ENCODE measurements around the gene PUSL1. TPM values are rescaled to one million over a fixed set of nuclear protein-coding genes. Genes with fewer than 3 reads are reported as not detected.
A peak's percentile ranks its signal among the peaks of the same experiment; 100 is the strongest.

Gene PUSL1
- total and polyA plus RNA-seq, 2 of the 13 experiments (the other 11 are each of a cell fraction or from before 2014, with no cell fraction given) = 8.3 to 22.2 TPM

GRCh38 chr1:1304331-1305299, 3.8 kb upstream of the PUSL1 start (continued):
- no peak for TF ChIP-seq AKNA (CRISPR knock-in tag; IDR thresholded peaks at IDR 0.05; ENCODE audit: borderline replicate concordance)
- TF ChIP-seq BCLAF1 (IDR thresholded peaks at IDR 0.05) = no peak
- no peak for TF ChIP-seq NFKB2 (CRISPR knock-in tag; IDR thresholded peaks at IDR 0.05; ENCODE audit: borderline replicate concordance)
- peak; percentile 92; the same call in 1 of the 2 replicates for TF ChIP-seq ZNF383 (CRISPR knock-in tag; IDR thresholded peaks at IDR 0.05; ENCODE audit: borderline replicate concordance)
- TF ChIP-seq MED8 (CRISPR knock-in tag; IDR thresholded peaks at IDR 0.05; ENCODE audit: insufficient replicate concordance) = no peak
- no peak for TF ChIP-seq ZBTB42 (CRISPR knock-in tag; IDR thresholded peaks at IDR 0.05)
- TF ChIP-seq SP5 (CRISPR knock-in tag; IDR thresholded peaks at IDR 0.05; ENCODE audit: borderline replicate concordance, low read depth) = no peak
- TF ChIP-seq ZSCAN9 (CRISPR knock-in tag; IDR thresholded peaks at IDR 0.05; ENCODE audit: borderline replicate concordance) = no peak
- no peak for TF ChIP-seq SMYD3 (CRISPR knock-in tag; IDR thresholded peaks at IDR 0.05)
- TF ChIP-seq HNRNPUL1 (IDR thresholded peaks at IDR 0.05; ENCODE audit: low read depth, low read length) = no peak
- TF ChIP-seq NONO (IDR thresholded peaks at IDR 0.05) = no peak
- TF ChIP-seq NONO (CRISPR knock-in tag; conservative IDR thresholded peaks at IDR 0.05) = peak; percentile 70; the same call in 1 of the 2 replicates
- no peak for TF ChIP-seq ZNF441 (CRISPR knock-in tag; IDR thresholded peaks at IDR 0.05; ENCODE audit: borderline replicate concordance)
- no peak for TF ChIP-seq NFKBIZ (CRISPR knock-in tag; IDR thresholded peaks at IDR 0.05)
- TF ChIP-seq ZNF530 (CRISPR knock-in tag; IDR thresholded peaks at IDR 0.05; ENCODE audit: low read depth) = no peak
- no peak for TF ChIP-seq ZGPAT (CRISPR knock-in tag; IDR thresholded peaks at IDR 0.05)
- TF ChIP-seq TEAD3 (CRISPR knock-in tag; optimal IDR thresholded peaks at IDR 0.05; ENCODE audit: borderline replicate concordance) = no peak
- TF ChIP-seq RXRB (CRISPR knock-in tag; IDR thresholded peaks at IDR 0.05; ENCODE audit: borderline replicate concordance) = no peak
- TF ChIP-seq HMG20A (CRISPR knock-in tag; IDR thresholded peaks at IDR 0.05; ENCODE audit: borderline replicate concordance) = no peak
- no peak for TF ChIP-seq SP2 (CRISPR knock-in tag; IDR thresholded peaks at IDR 0.05)

Data from HepG2 (cell line).